ENCODE measurements around the gene MYH11.
"Not testable (repeated sequence)": the region's sequence is repeated elsewhere in the genome, so short reads cannot be mapped to it uniquely, and the experiment has no call there.

The MYH11 gene

GRCh38 chr16:15743657-15744056 is 113.2 kb downstream of the MYH11 start:
- no peak for DNase-seq

DNA sequence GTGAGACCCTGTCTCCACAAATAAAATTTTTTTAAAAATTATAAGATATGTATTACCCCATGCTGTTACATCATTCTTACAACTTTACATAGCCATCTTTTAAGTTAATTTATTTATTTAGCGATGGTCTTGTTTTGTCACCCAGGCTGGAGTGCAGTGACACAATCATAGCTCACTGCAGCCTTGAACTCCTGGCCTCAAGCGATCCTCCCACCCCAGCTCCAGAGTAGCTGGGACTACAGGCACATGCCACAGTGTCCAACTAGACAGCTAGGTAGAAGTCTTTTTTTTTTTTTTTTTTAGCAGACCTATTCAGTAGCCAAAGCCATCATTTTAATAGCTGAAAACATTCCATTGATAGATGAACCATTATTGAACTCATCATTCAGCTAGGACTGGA is 114.1 kb downstream of the MYH11 start:
- DNase-seq, result no peak

GRCh38 chr16:15741207-15741871 is 115.5 kb downstream of the MYH11 start:
- DNase-seq, result no peak

GRCh38 chr16:15739950-15740349 is 116.9 kb downstream of the MYH11 start:
- DNase-seq, result no peak

DNA sequence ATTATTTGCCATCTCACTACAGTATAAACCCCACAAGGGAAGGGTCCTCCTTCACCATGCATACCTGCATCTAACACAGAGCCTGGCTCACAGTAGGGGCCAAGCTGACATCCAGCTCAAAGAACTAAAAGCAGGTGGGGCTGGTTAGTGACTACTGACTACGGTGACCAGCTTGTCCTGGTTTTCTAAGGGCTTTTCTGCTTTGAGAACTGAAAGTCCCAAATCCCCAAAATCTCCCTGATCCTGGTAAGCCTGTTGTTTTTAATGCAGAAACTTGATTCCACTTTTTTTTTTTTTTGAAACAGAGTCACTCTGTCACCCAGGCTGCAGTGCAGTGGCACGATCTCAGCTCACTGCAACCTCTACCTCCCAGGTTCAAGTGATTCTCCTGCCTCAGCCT is 117.4 kb downstream of the MYH11 start:
- DNase-seq, result no peak

DNA sequence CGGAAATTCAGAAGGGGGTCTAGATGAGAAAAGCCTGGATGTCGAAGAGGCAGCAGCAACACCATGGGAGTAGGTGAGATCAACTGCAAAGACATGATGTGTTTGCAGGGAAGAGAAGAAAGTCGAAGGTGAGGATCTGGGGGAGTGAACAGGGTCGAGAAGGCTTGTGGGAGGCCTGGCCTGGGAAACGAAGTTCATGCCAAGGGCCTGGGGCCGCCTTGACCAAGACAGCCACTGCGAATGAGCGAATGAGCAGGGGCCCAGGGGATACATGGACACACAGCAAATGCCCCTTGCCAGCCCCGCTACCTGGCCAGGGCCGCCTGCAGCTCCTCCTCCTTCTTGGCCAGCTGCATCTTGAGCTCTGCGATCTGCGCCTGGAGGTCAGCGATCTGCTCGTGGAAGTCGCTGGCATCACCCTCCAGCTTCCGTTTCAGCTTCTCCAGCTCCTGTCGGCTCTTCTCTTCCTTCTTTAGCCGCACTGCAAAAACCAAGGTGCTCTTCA is 119.6 kb downstream of the MYH11 start:
- DNase-seq, result no peak

DNA sequence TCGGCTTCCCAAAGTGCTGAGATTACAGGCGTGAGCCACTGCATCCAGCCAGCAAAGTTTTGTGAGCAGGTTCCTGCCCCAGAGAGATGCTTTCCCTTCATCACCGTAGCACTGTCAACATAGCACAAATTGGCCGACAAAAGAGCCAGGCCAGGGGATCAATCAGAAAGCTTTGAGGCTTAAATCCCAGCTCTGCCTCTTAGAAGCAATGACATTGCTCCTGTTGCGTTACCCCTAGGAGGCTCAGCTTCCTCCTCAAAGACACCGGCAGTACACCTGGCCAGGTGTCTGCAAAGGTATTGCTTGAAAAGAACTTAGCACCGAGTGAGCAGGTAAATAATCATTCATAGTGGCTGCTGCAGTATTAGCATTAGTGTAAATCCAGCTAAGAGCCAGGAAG is 120.3 kb downstream of the MYH11 start:
- DNase-seq, result no peak

GRCh38 chr16:15735610-15736009 is 121.2 kb downstream of the MYH11 start:
- DNase-seq, result no peak

DNA sequence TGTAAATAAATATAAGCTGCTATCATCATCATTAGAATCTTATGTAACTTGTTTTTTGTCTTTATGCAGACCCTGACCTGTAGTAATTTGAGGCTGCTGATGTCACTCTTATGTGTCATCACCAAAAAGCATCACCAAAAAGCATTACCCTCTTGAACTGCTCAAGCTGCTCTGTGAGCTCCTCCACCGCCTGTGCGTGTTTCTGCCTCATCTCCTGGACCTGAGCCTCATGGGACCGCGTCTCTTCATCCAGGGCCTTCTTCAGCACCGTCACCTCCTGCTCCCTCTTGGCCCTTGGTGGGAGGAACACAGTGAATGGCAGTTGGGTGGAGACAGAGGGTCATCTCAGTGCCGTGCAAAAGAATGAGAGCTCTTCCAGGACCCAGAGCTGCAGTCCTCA is 124.4 kb downstream of the MYH11 start:
- DNase-seq, result no peak

DNA sequence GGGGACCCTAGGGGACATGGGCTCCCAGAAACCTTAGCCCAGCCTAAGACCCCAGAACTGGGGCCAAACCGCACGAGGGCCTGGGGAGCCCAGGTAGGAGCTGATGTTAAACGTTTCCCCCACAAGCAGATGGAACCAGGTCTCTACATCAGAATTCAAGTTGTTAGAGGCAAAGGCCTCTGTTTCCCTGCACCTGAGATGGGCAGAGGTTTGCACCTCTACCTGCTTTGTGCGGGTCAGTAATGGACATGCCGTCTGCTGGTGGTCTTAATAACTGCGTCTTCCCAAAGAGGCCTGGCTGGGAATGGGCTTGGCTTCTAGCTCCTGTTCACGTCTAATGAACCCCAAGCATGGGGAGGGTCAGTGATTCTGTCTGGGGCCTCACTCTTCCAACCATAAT is 127.7 kb downstream of the MYH11 start:
- DNase-seq, result no peak

- not testable (repeated sequence) for DNase-seq
Observed at GRCh38 chr16:15727697-15728096, 129.1 kb downstream of the MYH11 start.

DNA sequence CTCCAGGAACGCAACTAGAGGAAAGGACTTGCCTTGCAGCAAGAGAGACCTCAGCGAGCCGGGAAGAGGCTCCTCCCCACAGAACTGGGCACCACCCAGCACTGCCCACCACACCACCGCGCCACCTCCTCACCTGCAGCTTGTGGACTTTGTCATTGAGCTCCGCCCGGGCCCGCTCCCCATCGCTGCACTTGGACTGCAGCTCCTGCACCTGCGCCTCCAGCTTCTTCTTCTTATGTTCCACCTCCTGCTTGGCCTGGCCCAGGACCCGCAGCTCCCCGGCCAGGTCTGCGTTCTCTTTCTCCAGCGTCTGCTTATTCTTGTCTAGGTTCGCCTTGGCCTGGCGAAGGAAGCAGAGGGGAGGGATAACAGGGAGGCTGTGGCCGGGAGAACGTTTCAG is 130.1 kb downstream of the MYH11 start:
- DNase-seq, result no peak

DNA sequence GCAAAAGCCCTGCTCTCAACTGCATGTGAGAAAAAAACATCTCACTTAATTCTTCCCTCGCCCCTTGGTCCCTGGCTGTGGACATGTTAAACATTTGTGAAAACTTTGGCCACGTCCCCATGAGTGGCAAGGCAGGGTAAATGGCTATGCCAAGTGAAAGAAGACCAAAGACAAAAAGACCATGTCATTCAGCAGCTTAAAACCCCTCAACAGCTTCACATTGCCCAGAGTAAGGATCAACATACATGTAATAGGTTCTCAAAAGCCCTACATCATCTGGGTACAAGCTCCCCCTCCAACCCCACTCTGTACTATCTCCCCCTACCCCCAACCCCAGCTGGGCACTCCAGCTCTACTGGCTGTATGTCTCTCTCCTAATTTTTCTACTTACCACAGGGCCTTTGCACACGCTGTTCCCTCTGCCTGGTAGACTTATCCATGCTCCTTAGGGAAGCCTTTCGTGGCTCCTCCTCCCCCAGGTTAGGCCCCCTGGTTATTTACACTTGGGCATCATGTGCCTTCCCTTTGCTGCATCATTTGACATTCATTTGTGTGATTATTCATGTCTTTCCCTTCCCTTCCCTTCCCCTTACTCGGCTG is 131.1 kb downstream of the MYH11 start:
- no peak for DNase-seq

GRCh38 chr16:15723808-15724207 is 133.0 kb downstream of the MYH11 start:
- no peak for DNase-seq

DNA sequence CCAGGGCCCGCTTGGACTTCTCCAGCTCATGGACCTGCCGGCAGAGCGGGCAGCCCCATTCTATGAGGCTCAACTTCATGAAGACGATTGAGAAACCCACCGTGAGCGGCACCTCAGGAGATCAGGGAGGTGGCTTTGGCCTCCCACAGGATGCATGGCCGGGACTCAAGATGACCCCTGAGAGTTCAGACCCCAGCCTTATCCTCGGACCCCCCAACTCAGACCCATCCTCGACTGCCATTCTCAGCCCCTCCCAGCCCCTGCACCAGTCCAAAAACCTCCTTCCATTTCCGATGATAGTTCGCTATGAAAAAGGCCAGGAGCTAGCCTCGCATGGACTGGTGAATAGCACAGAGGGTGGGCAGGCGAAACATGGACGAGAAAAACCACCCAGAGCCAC is 135.8 kb downstream of the MYH11 start:
- no peak for DNase-seq

- no peak for DNase-seq
Observed at GRCh38 chr16:15716694-15717447, 140.0 kb downstream of the MYH11 start.

DNA sequence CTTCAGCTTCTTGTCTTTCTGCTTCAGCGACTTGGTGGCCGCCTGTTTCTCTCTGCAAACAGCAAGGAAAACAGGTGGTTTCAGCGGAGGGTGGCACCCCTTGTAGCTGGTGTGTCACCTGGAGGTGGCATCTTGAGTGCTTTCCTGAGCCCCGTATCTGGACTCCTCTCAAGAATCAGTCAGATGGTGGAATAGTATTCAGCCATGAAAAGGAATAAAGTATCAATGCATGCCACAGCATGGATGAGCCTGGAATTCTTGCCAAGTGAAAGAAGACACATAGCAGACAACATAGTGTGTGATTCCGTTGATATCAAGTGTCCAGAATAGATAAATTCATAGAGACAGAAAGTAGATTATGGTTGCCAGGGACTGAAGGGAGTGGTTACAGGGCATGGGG is 141.6 kb downstream of the MYH11 start:
- DNase-seq, result no peak

DNA sequence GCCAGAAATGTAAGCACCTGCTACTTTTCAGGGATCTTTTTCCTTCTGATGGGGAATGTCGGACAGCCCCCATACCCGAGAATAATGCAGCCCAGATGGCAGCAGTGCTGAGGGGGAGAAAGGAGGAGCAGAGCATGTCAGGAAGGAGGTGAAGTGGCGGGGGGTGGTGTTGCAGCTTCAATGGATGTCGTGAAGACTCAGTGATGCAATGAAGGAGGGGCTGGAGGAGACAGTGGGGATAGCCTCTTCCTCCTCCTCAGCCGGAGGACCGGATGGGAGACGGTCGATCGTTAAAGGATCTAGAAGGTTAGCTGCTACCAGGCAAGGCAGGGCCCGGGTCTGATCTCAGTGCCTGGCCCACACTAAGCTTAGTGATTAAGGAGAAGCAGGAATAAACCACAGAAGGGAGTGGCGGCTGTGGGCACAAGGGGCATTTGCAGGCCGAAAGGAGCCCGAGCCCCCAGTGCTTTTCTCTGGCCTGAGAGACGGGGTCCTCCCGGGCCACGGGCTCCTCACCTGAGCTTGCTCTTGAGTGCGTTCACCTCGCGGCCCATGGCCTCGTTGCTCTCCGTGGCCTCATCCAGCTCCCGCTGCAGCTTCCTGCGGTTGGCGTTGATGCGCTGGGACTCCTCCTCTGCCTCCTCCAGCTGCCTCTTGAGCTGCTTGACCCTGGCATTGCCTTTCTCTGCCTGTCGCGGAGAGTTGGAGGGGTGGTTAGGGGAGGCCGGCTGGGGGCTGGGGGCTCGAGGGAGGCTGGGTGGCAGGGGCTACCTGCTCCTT is 142.2 kb downstream of the MYH11 start:
- no peak for DNase-seq

- DNase-seq, result no peak
Observed at GRCh38 chr16:15708997-15709396, 147.8 kb downstream of the MYH11 start.

GRCh38 chr16:15708096-15708495 is 148.7 kb downstream of the MYH11 start:
- no peak for DNase-seq

- DNase-seq, result no peak
Observed at GRCh38 chr16:15707332-15707731, 149.5 kb downstream of the MYH11 start.

GRCh38 chr16:15705064-15705565 is 151.7 kb downstream of the MYH11 start:
- no peak for DNase-seq

DNA sequence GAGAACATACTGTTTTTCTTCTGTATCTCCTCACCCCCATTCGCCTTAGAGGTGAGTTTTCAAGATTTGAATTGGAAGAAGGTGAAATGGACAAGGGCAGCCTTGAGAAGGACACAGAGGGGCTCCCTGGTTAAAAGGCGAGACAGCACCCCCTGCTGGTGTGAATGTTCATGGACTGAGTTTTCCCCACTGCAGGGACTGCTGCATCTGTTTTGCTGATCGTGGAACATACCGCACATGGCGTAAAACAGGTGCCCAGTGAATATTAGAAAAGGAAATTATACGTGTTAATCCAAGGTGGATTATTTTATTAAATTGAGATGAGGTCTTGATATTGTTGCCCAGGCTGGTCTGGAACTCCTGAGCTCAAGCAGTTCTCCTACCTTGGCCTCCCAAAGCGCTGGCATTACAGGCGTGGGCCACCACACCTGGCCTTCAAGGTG is 152.3 kb downstream of the MYH11 start:
- peak; percentile 65 for DNase-seq

Data from right hindlimb (tissue), 1 donor.